GM12872 (cell line): ENCODE measurements around the gene AK5.

Source experiments
- CTCF ChIP-seq: IDR thresholded peaks from 3 replicates; pipeline ENCODE4 v1.5.1; 2011; ENCODE audit warnings: low read depth, mild to moderate bottlenecking, low read length, moderate library complexity; ENCODE audit not compliant: insufficient read depth

The AK5 gene

GRCh38 chr1:77584884-77585283 is 303.1 kb downstream of the AK5 start:
- no peak for TF ChIP-seq CTCF

- TF ChIP-seq CTCF = no peak
Measured at GRCh38 chr1:77585610-77586314, 303.9 kb downstream of the AK5 start.

- TF ChIP-seq CTCF = no peak
Measured at GRCh38 chr1:77589231-77589630, 307.4 kb downstream of the AK5 start.

- no peak for TF ChIP-seq CTCF
Measured at GRCh38 chr1:77590651-77591050, 308.8 kb downstream of the AK5 start.

GRCh38 chr1:77592906-77593305 is 311.1 kb downstream of the AK5 start:
- TF ChIP-seq CTCF = no peak

- no peak for TF ChIP-seq CTCF
Measured at GRCh38 chr1:77594366-77595112, 312.7 kb downstream of the AK5 start.

GRCh38 chr1:77597310-77597709 is 315.5 kb downstream of the AK5 start:
- TF ChIP-seq CTCF = no peak
